Transverse colon (tissue), 4 donors: ENCODE measurements around the gene PLVAP. TPM values are rescaled to one million over a fixed set of nuclear protein-coding genes. Genes with fewer than 3 reads are reported as not detected.
A peak's percentile ranks its signal among the peaks of the same experiment; 100 is the strongest.

Source experiments
- DNase-seq: peaks from one replicate; pipeline ENCODE4 v3.0.0-alpha.2; 2019
- H3K27ac ChIP-seq, 4 donors: fragments of 200-600 bp; sonication (generic); 2 replicates each; pipeline ENCODE4 v1.5.1; 2016 to 2018; ENCODE audit warnings: inconsistent platforms in 4 of 4
- H3K27me3 ChIP-seq: fragments of 200-600 bp; sonication (generic); 2 replicates; pipeline ENCODE4 v1.5.1; 2017; ENCODE audit warnings: inconsistent platforms
- H3K36me3 ChIP-seq, 4 donors: fragments of 200-600 bp; sonication (generic); 2 replicates each; pipeline ENCODE4 v1.5.1; 2017 to 2019; ENCODE audit warnings: inconsistent platforms in 4 of 4
- H3K4me1 ChIP-seq, 4 donors: fragments of 200-600 bp; sonication (generic); 2 replicates each; pipeline ENCODE4 v1.5.1; 2017 to 2020; ENCODE audit warnings: inconsistent platforms in 4 of 4
- H3K4me3 ChIP-seq, 4 donors: fragments of 200-600 bp; sonication (generic); 1 replicate in 1 of 4; 2 replicates in 3 of 4; pipeline versions ENCODE4 v1.5.1 to v1.6.1; 2017 to 2019; ENCODE audit warnings: inconsistent platforms in 4 of 4
- H3K9me3 ChIP-seq, 2 donors: fragments of 200-600 bp; sonication (generic); 2 replicates each; pipeline ENCODE4 v1.5.1; 2017 to 2019; ENCODE audit warnings: inconsistent platforms in 2 of 2
- EP300 ChIP-seq: sonication (generic); formaldehyde crosslinking; IDR thresholded peaks from one replicate; pipeline ENCODE4 v1.6.1; 2017; ENCODE audit warnings: antibody characterized with exemption, low read depth
- POLR2A ChIP-seq: fragments of 450-650 bp; IDR thresholded peaks from one replicate; pipeline ENCODE4 v1.6.1; 2016; ENCODE audit warnings: antibody characterized with exemption, mild to moderate bottlenecking, moderate library complexity
- POLR2AphosphoS5 ChIP-seq, 3 donors: sonication (generic); formaldehyde crosslinking; IDR thresholded peaks; one replicate each; pipeline ENCODE4 v1.6.1; 2016; ENCODE audit warnings: antibody characterized with exemption in 3 of 3
- WGBS, 2 donors: methylation state at CpG; one replicate each; pipeline ENCODE4 v1.1.5; 2018; ENCODE audit warnings: low coverage in 1 of 2; 5-methylcytosine and 5-hydroxymethylcytosine counted together
- in situ Hi-C, 4 donors: fragments of 200-750 bp; cut with MboI; loops; one replicate each; pipeline versions ENCODE4 v1.15.0 to v1.15.1; 2017; ENCODE audit warnings: low sequenced_read_pairs in 3 of 4, low pct_ligation_motif_present in 1 of 4, low pct_unique_long_range_greater_than_20kb in 1 of 4
- intact Hi-C: fragments of 100-400 bp; cut with DNase I; formaldehyde crosslinking; loops from one replicate; pipeline ENCODE4 v1.15.1; 2023; ENCODE audit warnings: low total_unique reads
- total RNA-seq, 4 donors: library from RNA; depleted of rRNA; stranded (reverse); fragments of >200 nt; gene quantifications; one replicate each; pipeline ENCODE4 v1.1.0, GENCODE V29; 2016
- TF ChIP-seq, protein P1 (sequence below), 5 experiments: fragments of 200-600 bp in 3 of 5; fragments of 450-650 bp in 2 of 5; sonication (generic) in 3 of 5; IDR thresholded peaks; 1 replicate in 2 of 5; 2 replicates in 3 of 5; pipeline ENCODE4 v1.5.1; 2016 to 2017; ENCODE audit warnings: antibody characterized with exemption in 5 of 5, inconsistent platforms in 3 of 5, mild to moderate bottlenecking in 2 of 5, moderate library complexity in 1 of 5

PLVAP gene
- total RNA-seq, 4 donors from 2014 or later, result 3.0 to 37.0 (median 19.2) TPM

DNA sequence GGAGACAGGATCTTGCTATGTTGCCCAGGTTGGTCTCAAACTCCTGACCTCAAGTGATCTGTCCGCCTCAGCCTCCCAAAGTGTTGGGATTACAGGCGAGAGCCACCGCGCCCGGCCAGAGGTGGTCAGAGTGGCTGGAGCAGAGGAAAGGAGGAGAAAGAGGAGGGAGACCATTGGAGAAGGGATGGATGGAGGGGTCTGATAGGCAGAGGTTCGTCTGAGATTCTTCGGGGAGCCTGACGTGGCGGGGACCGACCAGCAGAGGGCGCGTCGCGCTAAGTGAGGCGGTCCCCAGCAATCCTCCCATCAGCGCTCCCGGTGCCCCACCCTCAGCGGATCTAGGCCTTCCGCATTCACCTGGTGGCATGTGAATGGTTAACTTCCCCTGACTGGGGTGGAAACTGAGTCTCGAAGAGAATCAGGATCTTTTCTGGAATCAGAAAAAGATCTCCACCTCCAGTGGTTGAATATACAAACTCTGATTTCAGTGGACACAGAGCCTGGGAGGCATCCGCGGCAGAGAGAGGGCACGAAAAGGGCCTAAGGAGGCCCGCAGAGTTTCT lies 31.0 kb downstream of the PLVAP start:
- peak; percentile 82 for DNase-seq
- Histone ChIP-seq H3K27me3 (peaks cover 25% of the 10 kb centered on the region), H3K27ac (peak overlapping the region in 2 of 4 donors; percentile 35 to 40), H3K36me3 (no peaks in the 10 kb centered on the region), H3K9me3 (no peaks in the 10 kb centered on the region), H3K4me1 (peaks cover 0 to 24% (median 3%) of the 10 kb centered on the region in 4 donors), H3K4me3 (no peak overlapping the region)
- 7 to 16% methylated on average over 7 to 24 of the region's 24 CpGs for WGBS, 2 donors
- in situ Hi-C loops (loop anchor here in 2 of 4 donors (5.0 to 10.0 kb wide), 2 partner anchors 41 to 119 kb away; partner anchors contain the start of gene NXNL1 (in 1 of the 2)), intact Hi-C loops (loop anchor here (2.0 to 5.0 kb wide), 2 partner anchors 41 to 121 kb away; no protein-coding TSS in a partner anchor)
- TF ChIP-seq POLR2AphosphoS5 (IDR thresholded peaks at IDR 0.05), result no peak
- TF ChIP-seq, protein P1, sequence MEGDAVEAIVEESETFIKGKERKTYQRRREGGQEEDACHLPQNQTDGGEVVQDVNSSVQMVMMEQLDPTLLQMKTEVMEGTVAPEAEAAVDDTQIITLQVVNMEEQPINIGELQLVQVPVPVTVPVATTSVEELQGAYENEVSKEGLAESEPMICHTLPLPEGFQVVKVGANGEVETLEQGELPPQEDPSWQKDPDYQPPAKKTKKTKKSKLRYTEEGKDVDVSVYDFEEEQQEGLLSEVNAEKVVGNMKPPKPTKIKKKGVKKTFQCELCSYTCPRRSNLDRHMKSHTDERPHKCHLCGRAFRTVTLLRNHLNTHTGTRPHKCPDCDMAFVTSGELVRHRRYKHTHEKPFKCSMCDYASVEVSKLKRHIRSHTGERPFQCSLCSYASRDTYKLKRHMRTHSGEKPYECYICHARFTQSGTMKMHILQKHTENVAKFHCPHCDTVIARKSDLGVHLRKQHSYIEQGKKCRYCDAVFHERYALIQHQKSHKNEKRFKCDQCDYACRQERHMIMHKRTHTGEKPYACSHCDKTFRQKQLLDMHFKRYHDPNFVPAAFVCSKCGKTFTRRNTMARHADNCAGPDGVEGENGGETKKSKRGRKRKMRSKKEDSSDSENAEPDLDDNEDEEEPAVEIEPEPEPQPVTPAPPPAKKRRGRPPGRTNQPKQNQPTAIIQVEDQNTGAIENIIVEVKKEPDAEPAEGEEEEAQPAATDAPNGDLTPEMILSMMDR (IDR thresholded peaks at IDR 0.05), result peak; percentile 92 to 95 (median 94)

DNA sequence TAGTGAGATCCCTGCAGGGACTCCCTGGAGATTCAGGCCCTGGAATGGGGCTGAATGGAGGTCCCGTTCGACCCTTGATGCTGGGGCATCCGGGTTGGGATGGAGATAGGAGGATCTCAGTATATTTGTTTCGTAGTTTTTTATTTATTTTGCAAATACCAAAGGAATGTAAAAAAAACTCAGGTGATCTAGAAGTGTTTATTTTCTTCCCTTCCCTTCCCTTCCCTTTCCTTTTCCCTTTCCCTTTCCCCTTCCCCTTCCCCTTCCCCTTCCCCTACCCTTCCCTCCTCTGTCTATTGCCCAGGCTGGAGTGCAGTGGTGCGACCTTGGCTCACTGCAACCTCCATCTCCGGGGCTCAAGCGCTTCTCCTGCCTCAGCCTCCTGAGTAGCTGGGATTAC lies 35.3 kb downstream of the PLVAP start:
- Histone ChIP-seq H3K4me3 (no peak overlapping the region), H3K9me3 (no peaks in the 10 kb centered on the region), H3K27me3 (no peaks in the 10 kb centered on the region), H3K27ac (no peak overlapping the region), H3K36me3 (no peaks in the 10 kb centered on the region), H3K4me1 (peaks cover 6 to 29% (median 14%) of the 10 kb centered on the region in 4 donors)
- TF ChIP-seq EP300 (no peak), POLR2AphosphoS5 (IDR thresholded peaks at IDR 0.05) (no peak), POLR2A (no peak)
- TF ChIP-seq, protein P1 (IDR thresholded peaks at IDR 0.05), result no peak
- WGBS, 2 donors, result 92 to 100% methylated on average over 3 to 7 of the region's 7 CpGs
- in situ Hi-C loops, result loop anchor here in 1 of 4 donors (10.0 kb wide), 1 partner anchor 123 kb away; the partner anchor contains the start of gene NXNL1
- intact Hi-C loops, result no loop called here
- DNase-seq, result no peak

DNA sequence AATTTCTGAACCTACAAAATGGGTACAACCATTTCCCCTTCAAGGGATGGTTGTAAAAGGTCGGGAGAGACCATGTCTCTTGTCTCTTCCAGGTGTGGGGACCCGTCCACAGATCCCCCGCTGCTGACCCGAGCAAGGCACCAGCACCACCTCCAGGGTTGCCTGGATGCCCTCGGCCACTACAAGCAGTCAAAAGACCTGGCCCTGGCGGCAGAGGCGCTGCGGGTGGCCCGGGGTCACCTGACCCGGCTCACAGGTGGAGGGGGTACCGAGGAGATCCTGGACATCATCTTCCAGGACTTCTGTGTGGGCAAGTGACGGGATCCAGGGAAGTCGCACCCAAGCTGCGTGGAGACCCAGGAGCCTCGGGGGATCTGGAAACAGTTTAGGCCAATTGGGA lies 35.8 kb downstream of the PLVAP start:
- intact Hi-C loops (no loop called here), in situ Hi-C loops (loop anchor here in 1 of 4 donors (10.0 kb wide), 1 partner anchor 123 kb away; the partner anchor contains the start of gene NXNL1)
- Histone ChIP-seq H3K9me3 (no peaks in the 10 kb centered on the region), H3K27ac (peak overlapping the region in 1 of 4 donors; percentile 41), H3K4me1 (peaks cover 6 to 27% (median 14%) of the 10 kb centered on the region in 4 donors), H3K27me3 (no peaks in the 10 kb centered on the region), H3K4me3 (no peak overlapping the region), H3K36me3 (no peaks in the 10 kb centered on the region)
- DNase-seq, result no peak
- 93% methylated on average over 15 of the region's 15 CpGs; no CpG with 5 or more reads in 1 of the 2 donors for WGBS, 2 donors
- TF ChIP-seq POLR2A (no peak), EP300 (no peak), POLR2AphosphoS5 (IDR thresholded peaks at IDR 0.05) (no peak)
- TF ChIP-seq, protein P1 (IDR thresholded peaks at IDR 0.05), result no peak

DNA sequence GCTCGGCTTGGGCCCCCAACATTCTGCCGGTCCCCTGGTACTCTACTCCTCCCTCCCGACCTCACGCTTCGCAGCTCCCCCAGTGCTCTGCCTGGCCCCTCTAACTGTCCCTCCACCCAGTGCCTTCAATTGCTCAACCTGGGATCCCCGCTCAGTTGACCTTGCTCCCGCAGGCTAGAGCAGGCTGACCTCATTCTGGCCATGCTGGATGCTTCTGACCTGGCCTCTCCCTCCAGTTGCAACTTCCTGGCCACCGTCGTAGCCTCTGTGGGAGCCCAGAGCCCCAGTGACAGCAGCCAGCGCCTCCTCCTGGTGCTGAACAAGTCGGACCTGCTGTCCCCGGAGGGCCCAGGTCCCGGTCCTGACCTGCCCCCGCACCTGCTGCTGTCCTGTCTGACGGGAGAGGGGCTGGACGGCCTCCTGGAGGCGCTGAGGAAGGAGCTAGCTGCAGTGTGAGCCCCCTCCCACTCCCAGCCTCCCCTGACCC lies 36.2 kb downstream of the PLVAP start:
- TF ChIP-seq POLR2AphosphoS5 (IDR thresholded peaks at IDR 0.05), result no peak
- no peak for TF ChIP-seq EP300
- TF ChIP-seq, protein P1 (IDR thresholded peaks at IDR 0.05), result no peak
- no peak for TF ChIP-seq POLR2A
- in situ Hi-C loops, result loop anchor here in 1 of 4 donors (10.0 kb wide), 1 partner anchor 124 kb away; the partner anchor contains the start of gene NXNL1
- intact Hi-C loops, result no loop called here
- H3K9me3 ChIP-seq, result no peaks in the 10 kb centered on the region
- WGBS, 2 donors, result 70% methylated on average over 17 of the region's 17 CpGs; no CpG with 5 or more reads in 1 of the 2 donors
- no peaks in the 10 kb centered on the region for H3K36me3 ChIP-seq
- H3K4me3 ChIP-seq, result no peak overlapping the region
- H3K27me3 ChIP-seq, result no peaks in the 10 kb centered on the region
- peaks cover 6 to 27% (median 12%) of the 10 kb centered on the region in 4 donors for H3K4me1 ChIP-seq
- H3K27ac ChIP-seq, result peak overlapping the region in 2 of 4 donors; percentile 15 to 41
- DNase-seq, result no peak
